Muscle of leg (tissue), 11 donors: ENCODE measurements around the gene FARP1. TPM values are rescaled to one million over a fixed set of nuclear protein-coding genes. Genes with fewer than 3 reads are reported as not detected.

ENCODE experiments used
- DNase-seq: peaks from one replicate; pipeline ENCODE4 v3.0.0; 2013
- H3K27ac ChIP-seq: one replicate; pipeline ENCODE4 v1.5.1; 2013; ENCODE audit warnings: mild to moderate bottlenecking, low read length, control low read depth
- H3K27me3 ChIP-seq: one replicate; pipeline ENCODE4 v1.6.1; 2013; ENCODE audit warnings: low read length; ENCODE audit not compliant: control insufficient read depth, insufficient read depth
- H3K36me3 ChIP-seq: one replicate; pipeline ENCODE4 v1.6.1; 2013; ENCODE audit warnings: low read length; ENCODE audit not compliant: control insufficient read depth, insufficient read depth
- H3K4me1 ChIP-seq: one replicate; pipeline ENCODE4 v1.6.1; 2013; ENCODE audit warnings: low read length; ENCODE audit not compliant: control insufficient read depth, insufficient read depth
- H3K4me3 ChIP-seq: one replicate; pipeline ENCODE4 v1.5.1; 2013; ENCODE audit warnings: low read length, control low read depth
- H3K9me3 ChIP-seq: replicated peaks from 2 replicates; pipeline ENCODE4 v1.6.1; 2013; ENCODE audit warnings: low read depth, low read length; ENCODE audit not compliant: control insufficient read depth
- WGBS: methylation state at CpG from one replicate; pipeline ENCODE4 v1.1.5; 2013; ENCODE audit warnings: missing lambda C conversion rate; ENCODE audit not compliant: insufficient coverage; 5-methylcytosine and 5-hydroxymethylcytosine counted together
- polyA plus RNA-seq, 8 donors: library from polyadenylated mRNA; unstranded; fragments of 120-200 nt; gene quantifications; one replicate each; pipeline versions ENCODE4 v1.2.1 to v1.2.3, GENCODE V29; 2013; ENCODE audit warnings: inconsistent platforms in 1 of 8, low replicate concordance in 1 of 8; ENCODE audit not compliant: insufficient read length in 8 of 8, insufficient read depth in 1 of 8
- total RNA-seq: library from RNA; stranded (reverse); fragments of 120-200 nt; gene quantifications from one replicate; pipeline ENCODE4 v1.2.4, GENCODE V29; 2013

Gene FARP1
- total and polyA plus RNA-seq, 9 donors, result 37.8 to 90.7 (median 74.3) TPM

- H3K9me3 ChIP-seq, result no peaks in the 10 kb centered on the region
- DNase-seq, result no peak
- no peak overlapping the region for H3K4me3 ChIP-seq
- WGBS, result 80% methylated on average over 1 of the region's 5 CpGs
- H3K4me1 ChIP-seq, result peaks cover 74% of the 10 kb centered on the region
- H3K27ac ChIP-seq, result no peak overlapping the region
- no peaks in the 10 kb centered on the region for H3K27me3 ChIP-seq
- H3K36me3 ChIP-seq, result peaks cover 2% of the 10 kb centered on the region
Observed at GRCh38 chr13:98487016-98487415, 344.1 kb downstream of the FARP1 start.

- no peak overlapping the region for H3K27ac ChIP-seq
- DNase-seq, result no peak
- no peak overlapping the region for H3K4me3 ChIP-seq
- WGBS, result 83% methylated on average over 2 of the region's 5 CpGs
- H3K4me1 ChIP-seq, result peaks cover 71% of the 10 kb centered on the region
- peaks cover 2% of the 10 kb centered on the region for H3K36me3 ChIP-seq
- H3K27me3 ChIP-seq, result no peaks in the 10 kb centered on the region
- no peaks in the 10 kb centered on the region for H3K9me3 ChIP-seq
Observed at GRCh38 chr13:98487522-98487921, 344.6 kb downstream of the FARP1 start.

- Histone ChIP-seq H3K36me3 (peaks cover 2% of the 10 kb centered on the region), H3K27ac (no peak overlapping the region), H3K27me3 (no peaks in the 10 kb centered on the region), H3K4me1 (peaks cover 58% of the 10 kb centered on the region), H3K9me3 (no peaks in the 10 kb centered on the region), H3K4me3 (no peak overlapping the region)
- no peak for DNase-seq
- WGBS, result 87% methylated on average over 7 of the region's 11 CpGs
Observed at GRCh38 chr13:98488736-98489135, 345.8 kb downstream of the FARP1 start.

- Histone ChIP-seq H3K27me3 (no peaks in the 10 kb centered on the region), H3K9me3 (no peaks in the 10 kb centered on the region), H3K4me3 (no peak overlapping the region), H3K36me3 (peaks cover 2% of the 10 kb centered on the region), H3K4me1 (peaks cover 51% of the 10 kb centered on the region), H3K27ac (no peak overlapping the region)
- 74% methylated on average over 5 of the region's 8 CpGs for WGBS
- DNase-seq, result no peak
Observed at GRCh38 chr13:98489446-98490194, 346.7 kb downstream of the FARP1 start.

- Histone ChIP-seq H3K36me3 (peaks cover 2% of the 10 kb centered on the region), H3K9me3 (no peaks in the 10 kb centered on the region), H3K27me3 (no peaks in the 10 kb centered on the region), H3K27ac (no peak overlapping the region), H3K4me3 (no peak overlapping the region), H3K4me1 (peaks cover 48% of the 10 kb centered on the region)
- 80% methylated on average over 1 of the region's 9 CpGs for WGBS
- DNase-seq, result no peak
Observed at GRCh38 chr13:98490195-98490836, 347.4 kb downstream of the FARP1 start.

GRCh38 chr13:98490866-98491265 lies 348.0 kb downstream of the FARP1 start:
- H3K4me1 ChIP-seq, result peaks cover 46% of the 10 kb centered on the region
- H3K9me3 ChIP-seq, result no peaks in the 10 kb centered on the region
- 72% methylated on average over 4 of the region's 8 CpGs for WGBS
- DNase-seq, result no peak
- H3K4me3 ChIP-seq, result no peak overlapping the region
- H3K36me3 ChIP-seq, result peaks cover 2% of the 10 kb centered on the region
- H3K27ac ChIP-seq, result no peak overlapping the region
- H3K27me3 ChIP-seq, result no peaks in the 10 kb centered on the region

- WGBS, result 93% methylated on average over 3 of the region's 6 CpGs
- Histone ChIP-seq H3K4me1 (peaks cover 49% of the 10 kb centered on the region), H3K9me3 (no peaks in the 10 kb centered on the region), H3K27ac (no peak overlapping the region), H3K27me3 (no peaks in the 10 kb centered on the region), H3K36me3 (peaks cover 2% of the 10 kb centered on the region), H3K4me3 (no peak overlapping the region)
- no peak for DNase-seq
Observed at GRCh38 chr13:98492335-98493041, 349.6 kb downstream of the FARP1 start.

GRCh38 chr13:98493042-98493712 lies 350.3 kb downstream of the FARP1 start:
- no CpG with 5 or more reads among the region's 6 CpGs for WGBS
- Histone ChIP-seq H3K27ac (no peak overlapping the region), H3K4me1 (peaks cover 43% of the 10 kb centered on the region)

GRCh38 chr13:98494769-98495168 lies 351.9 kb downstream of the FARP1 start:
- no peak for DNase-seq
- Histone ChIP-seq H3K27me3 (no peaks in the 10 kb centered on the region), H3K4me3 (no peak overlapping the region), H3K9me3 (no peaks in the 10 kb centered on the region), H3K27ac (no peak overlapping the region), H3K4me1 (peaks cover 34% of the 10 kb centered on the region), H3K36me3 (peaks cover 13% of the 10 kb centered on the region)
- 82% methylated on average over 13 of the region's 13 CpGs for WGBS

More at GRCh38 chr13:98493042-98493712, 350.3 kb downstream of the FARP1 start:
- H3K9me3 ChIP-seq, result no peaks in the 10 kb centered on the region
- DNase-seq, result no peak
- no peaks in the 10 kb centered on the region for H3K27me3 ChIP-seq
- H3K36me3 ChIP-seq, result peaks cover 2% of the 10 kb centered on the region
- no peak overlapping the region for H3K4me3 ChIP-seq
